WTC11 (cell line): Measurements from ENCODE around the gene DAAM2. TPM values are rescaled to one million over a fixed set of nuclear protein-coding genes. Genes with fewer than 3 reads are reported as not detected.

ENCODE experiments used
- ATAC-seq: fragments of 200-7000 bp; cut with Tn5 transposase; 2 replicates; pipeline ENCODE4 v1.10.0; 2021; ENCODE audit warnings: mild to moderate bottlenecking, moderate library complexity
- CTCF ChIA-PET: fragments of 300-600 bp; sonication (Branson Sonifier 250); formaldehyde crosslinking; loops from one replicate; lab custom pipeline; 2021; ENCODE audit warnings: antibody characterized with exemption; lab: Charles Lee
- POLR2A ChIA-PET: fragments of 350-600 bp; sonication (Branson Sonifier 250); formaldehyde crosslinking; loops from one replicate; lab custom pipeline; 2021; ENCODE audit warnings: antibody characterized with exemption; lab: Charles Lee
- DNase-seq: peaks from one replicate; pipeline ENCODE4 v3.0.0; 2021; ENCODE audit warnings: low spot score
- H3K27ac Mint-ChIP-seq: 2 replicates; pipeline ENCODE4 v1.8.0; 2021; ENCODE audit warnings: mixed read lengths
- H3K27me3 Mint-ChIP-seq: 2 replicates; pipeline ENCODE4 v1.8.0; 2021; ENCODE audit warnings: low read depth, mild to moderate bottlenecking, moderate library complexity, mixed read lengths
- H3K36me3 Mint-ChIP-seq: 2 replicates; pipeline ENCODE4 v1.8.0; 2021; ENCODE audit warnings: mixed read lengths
- H3K4me1 Mint-ChIP-seq: 2 replicates; pipeline ENCODE4 v1.8.0; 2022; ENCODE audit warnings: mixed read lengths
- H3K4me3 Mint-ChIP-seq: 2 replicates; pipeline ENCODE4 v1.8.0; 2021; ENCODE audit warnings: mild to moderate bottlenecking, moderate library complexity, mixed read lengths
- H3K9me3 Mint-ChIP-seq: 2 replicates; pipeline ENCODE4 v1.8.0; 2021; ENCODE audit warnings: mixed read lengths
- FOXP1 ChIP-seq: sonication (generic); formaldehyde crosslinking; IDR thresholded peaks from 2 replicates; pipeline ENCODE4 v1.8.0; 2022; ENCODE audit warnings: missing genetic modification reagents, mild to moderate bottlenecking, moderate library complexity, borderline replicate concordance
- IRF2 ChIP-seq: sonication (generic); formaldehyde crosslinking; IDR thresholded peaks from 2 replicates; pipeline ENCODE4 v1.8.0; 2022; ENCODE audit warnings: low read depth, missing genetic modification reagents, borderline replicate concordance
- KAT7 ChIP-seq: sonication (generic); formaldehyde crosslinking; IDR thresholded peaks from 2 replicates; pipeline ENCODE4 v1.8.1; 2023; ENCODE audit warnings: missing genetic modification reagents, mild to moderate bottlenecking, borderline replicate concordance
- MYBL2 ChIP-seq: sonication (generic); formaldehyde crosslinking; IDR thresholded peaks from 2 replicates; pipeline ENCODE4 v1.8.1; 2023; ENCODE audit warnings: mild to moderate bottlenecking, moderate library complexity, missing genetic modification reagents
- TCF7 ChIP-seq: sonication (generic); formaldehyde crosslinking; IDR thresholded peaks from 2 replicates; pipeline ENCODE4 v1.8.0; 2022; ENCODE audit warnings: mild to moderate bottlenecking, low read depth, missing genetic modification reagents, moderate library complexity
- TEAD1 ChIP-seq: sonication (generic); formaldehyde crosslinking; IDR thresholded peaks from 2 replicates; pipeline ENCODE4 v1.8.0; 2022; ENCODE audit warnings: mild to moderate bottlenecking, missing genetic modification reagents
- ZNF219 ChIP-seq: sonication (generic); formaldehyde crosslinking; IDR thresholded peaks from 2 replicates; pipeline ENCODE4 v1.8.0; 2023; ENCODE audit warnings: missing genetic modification reagents, mild to moderate bottlenecking, borderline replicate concordance
- ZNF416 ChIP-seq: fragments of 250-450 bp; sonication (Bioruptor Pico); IDR thresholded peaks from 2 replicates; pipeline ENCODE4 v1.9.0; 2021; ENCODE audit warnings: mild to moderate bottlenecking, inconsistent platforms
- ZNF423 ChIP-seq: fragments of 250-450 bp; sonication (Bioruptor Pico); IDR thresholded peaks from 2 replicates; pipeline ENCODE4 v2.1.2; 2022; ENCODE audit warnings: mild to moderate bottlenecking, moderate library complexity
- total RNA-seq: library from RNA; stranded (reverse); gene quantifications from 3 replicates; pipeline ENCODE4 v1.2.3, GENCODE V29; 2021
- TF ChIP-seq, protein P1 (sequence below): sonication (generic); formaldehyde crosslinking; IDR thresholded peaks from 2 replicates; pipeline ENCODE4 v1.8.0; 2022; ENCODE audit warnings: mild to moderate bottlenecking, missing genetic modification reagents
- TF ChIP-seq, protein P2 (sequence below): sonication (generic); formaldehyde crosslinking; IDR thresholded peaks from 2 replicates; pipeline ENCODE4 v1.8.1; 2023; ENCODE audit warnings: mild to moderate bottlenecking, missing genetic modification reagents, moderate library complexity
- TF ChIP-seq, protein P3 (sequence below): sonication (generic); formaldehyde crosslinking; IDR thresholded peaks from 2 replicates; pipeline ENCODE4 v1.8.1; 2022; ENCODE audit warnings: mild to moderate bottlenecking, missing genetic modification reagents, moderate library complexity, borderline replicate concordance
- TF ChIP-seq, protein P4 (sequence below): sonication (generic); formaldehyde crosslinking; IDR thresholded peaks from 2 replicates; pipeline ENCODE4 v1.8.0; 2023; ENCODE audit warnings: missing genetic modification reagents, mild to moderate bottlenecking, borderline replicate concordance
- TF ChIP-seq, protein P5 (sequence below): sonication (generic); formaldehyde crosslinking; IDR thresholded peaks from 2 replicates; pipeline ENCODE4 v1.8.0; 2023; ENCODE audit warnings: missing genetic modification reagents
- TF ChIP-seq, protein P6 (sequence below): sonication (generic); formaldehyde crosslinking; IDR thresholded peaks from 2 replicates; pipeline ENCODE4 v1.8.1; 2023; ENCODE audit warnings: mild to moderate bottlenecking, moderate library complexity, missing genetic modification reagents
- TF ChIP-seq, protein P7 (sequence below): sonication (generic); formaldehyde crosslinking; IDR thresholded peaks from 2 replicates; pipeline ENCODE4 v1.8.1; 2023; ENCODE audit warnings: mild to moderate bottlenecking, missing genetic modification reagents, borderline replicate concordance
- TF ChIP-seq, protein P8 (sequence below): fragments of 250-450 bp; sonication (Bioruptor Pico); IDR thresholded peaks from 2 replicates; pipeline ENCODE4 v1.9.0; 2021; ENCODE audit warnings: mild to moderate bottlenecking

The DAAM2 gene
- total RNA-seq, 1 experiment from 2014 or later: 2.0 TPM

DNA sequence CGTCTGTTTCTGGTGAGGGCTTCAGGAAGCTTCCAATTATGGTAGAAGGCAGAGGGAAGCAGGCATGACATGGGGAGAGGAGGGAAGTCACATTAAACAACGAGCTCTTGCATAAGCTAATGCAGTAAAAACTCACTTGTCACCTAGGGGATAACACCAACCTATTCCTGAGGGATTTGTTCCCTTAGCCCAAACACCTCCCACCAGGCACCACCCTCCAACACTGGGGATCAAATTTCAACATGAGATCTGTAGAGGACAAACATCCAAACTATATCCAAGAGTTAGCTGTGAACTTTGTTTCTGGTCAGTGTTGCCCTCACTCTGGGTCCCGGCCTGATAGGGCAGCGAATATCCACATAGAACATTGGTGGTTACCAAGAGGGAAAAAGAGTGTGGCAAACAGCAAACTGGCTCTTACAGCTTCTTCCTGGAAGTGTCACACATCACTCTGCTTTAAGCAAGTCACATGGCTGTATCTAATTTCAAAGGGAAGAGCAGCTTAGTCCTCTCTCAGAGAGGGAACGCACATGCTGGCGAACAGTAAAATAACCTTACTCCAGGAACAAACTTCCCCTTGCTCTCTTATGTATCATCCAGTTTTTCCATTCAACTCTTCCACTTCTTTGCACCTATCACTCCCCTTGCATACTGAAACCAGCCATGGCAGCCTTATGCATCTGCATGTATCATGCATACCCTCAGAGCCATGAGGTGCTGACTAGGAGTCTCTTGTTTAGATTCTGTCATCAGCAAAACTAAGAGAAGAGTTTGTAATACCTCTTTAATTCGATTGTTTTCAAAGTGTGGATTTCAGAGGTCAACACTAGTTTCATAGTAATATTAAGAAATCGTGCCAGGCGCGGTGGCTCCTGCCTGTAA is 146.8 kb downstream of the DAAM2 start (continued):
- TF ChIP-seq, protein P1, sequence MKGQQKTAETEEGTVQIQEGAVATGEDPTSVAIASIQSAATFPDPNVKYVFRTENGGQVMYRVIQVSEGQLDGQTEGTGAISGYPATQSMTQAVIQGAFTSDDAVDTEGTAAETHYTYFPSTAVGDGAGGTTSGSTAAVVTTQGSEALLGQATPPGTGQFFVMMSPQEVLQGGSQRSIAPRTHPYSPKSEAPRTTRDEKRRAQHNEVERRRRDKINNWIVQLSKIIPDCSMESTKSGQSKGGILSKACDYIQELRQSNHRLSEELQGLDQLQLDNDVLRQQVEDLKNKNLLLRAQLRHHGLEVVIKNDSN (CRISPR knock-in tag): peak; percentile 54; the same call in 1 of the 2 replicates
- TF ChIP-seq, protein P2, sequence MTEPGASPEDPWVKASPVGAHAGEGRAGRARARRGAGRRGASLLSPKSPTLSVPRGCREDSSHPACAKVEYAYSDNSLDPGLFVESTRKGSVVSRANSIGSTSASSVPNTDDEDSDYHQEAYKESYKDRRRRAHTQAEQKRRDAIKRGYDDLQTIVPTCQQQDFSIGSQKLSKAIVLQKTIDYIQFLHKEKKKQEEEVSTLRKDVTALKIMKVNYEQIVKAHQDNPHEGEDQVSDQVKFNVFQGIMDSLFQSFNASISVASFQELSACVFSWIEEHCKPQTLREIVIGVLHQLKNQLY (CRISPR knock-in tag): no peak
- no peak for TF ChIP-seq KAT7 (CRISPR knock-in tag)
- no peak for TF ChIP-seq ZNF219 (CRISPR knock-in tag)
- TF ChIP-seq, protein P3, sequence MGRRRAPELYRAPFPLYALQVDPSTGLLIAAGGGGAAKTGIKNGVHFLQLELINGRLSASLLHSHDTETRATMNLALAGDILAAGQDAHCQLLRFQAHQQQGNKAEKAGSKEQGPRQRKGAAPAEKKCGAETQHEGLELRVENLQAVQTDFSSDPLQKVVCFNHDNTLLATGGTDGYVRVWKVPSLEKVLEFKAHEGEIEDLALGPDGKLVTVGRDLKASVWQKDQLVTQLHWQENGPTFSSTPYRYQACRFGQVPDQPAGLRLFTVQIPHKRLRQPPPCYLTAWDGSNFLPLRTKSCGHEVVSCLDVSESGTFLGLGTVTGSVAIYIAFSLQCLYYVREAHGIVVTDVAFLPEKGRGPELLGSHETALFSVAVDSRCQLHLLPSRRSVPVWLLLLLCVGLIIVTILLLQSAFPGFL: no peak
- TF ChIP-seq MYBL2 (CRISPR knock-in tag): no peak
- TF ChIP-seq, protein P4, sequence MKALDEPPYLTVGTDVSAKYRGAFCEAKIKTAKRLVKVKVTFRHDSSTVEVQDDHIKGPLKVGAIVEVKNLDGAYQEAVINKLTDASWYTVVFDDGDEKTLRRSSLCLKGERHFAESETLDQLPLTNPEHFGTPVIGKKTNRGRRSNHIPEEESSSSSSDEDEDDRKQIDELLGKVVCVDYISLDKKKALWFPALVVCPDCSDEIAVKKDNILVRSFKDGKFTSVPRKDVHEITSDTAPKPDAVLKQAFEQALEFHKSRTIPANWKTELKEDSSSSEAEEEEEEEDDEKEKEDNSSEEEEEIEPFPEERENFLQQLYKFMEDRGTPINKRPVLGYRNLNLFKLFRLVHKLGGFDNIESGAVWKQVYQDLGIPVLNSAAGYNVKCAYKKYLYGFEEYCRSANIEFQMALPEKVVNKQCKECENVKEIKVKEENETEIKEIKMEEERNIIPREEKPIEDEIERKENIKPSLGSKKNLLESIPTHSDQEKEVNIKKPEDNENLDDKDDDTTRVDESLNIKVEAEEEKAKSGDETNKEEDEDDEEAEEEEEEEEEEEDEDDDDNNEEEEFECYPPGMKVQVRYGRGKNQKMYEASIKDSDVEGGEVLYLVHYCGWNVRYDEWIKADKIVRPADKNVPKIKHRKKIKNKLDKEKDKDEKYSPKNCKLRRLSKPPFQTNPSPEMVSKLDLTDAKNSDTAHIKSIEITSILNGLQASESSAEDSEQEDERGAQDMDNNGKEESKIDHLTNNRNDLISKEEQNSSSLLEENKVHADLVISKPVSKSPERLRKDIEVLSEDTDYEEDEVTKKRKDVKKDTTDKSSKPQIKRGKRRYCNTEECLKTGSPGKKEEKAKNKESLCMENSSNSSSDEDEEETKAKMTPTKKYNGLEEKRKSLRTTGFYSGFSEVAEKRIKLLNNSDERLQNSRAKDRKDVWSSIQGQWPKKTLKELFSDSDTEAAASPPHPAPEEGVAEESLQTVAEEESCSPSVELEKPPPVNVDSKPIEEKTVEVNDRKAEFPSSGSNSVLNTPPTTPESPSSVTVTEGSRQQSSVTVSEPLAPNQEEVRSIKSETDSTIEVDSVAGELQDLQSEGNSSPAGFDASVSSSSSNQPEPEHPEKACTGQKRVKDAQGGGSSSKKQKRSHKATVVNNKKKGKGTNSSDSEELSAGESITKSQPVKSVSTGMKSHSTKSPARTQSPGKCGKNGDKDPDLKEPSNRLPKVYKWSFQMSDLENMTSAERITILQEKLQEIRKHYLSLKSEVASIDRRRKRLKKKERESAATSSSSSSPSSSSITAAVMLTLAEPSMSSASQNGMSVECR (CRISPR knock-in tag): no peak
- TF ChIP-seq, protein P5, sequence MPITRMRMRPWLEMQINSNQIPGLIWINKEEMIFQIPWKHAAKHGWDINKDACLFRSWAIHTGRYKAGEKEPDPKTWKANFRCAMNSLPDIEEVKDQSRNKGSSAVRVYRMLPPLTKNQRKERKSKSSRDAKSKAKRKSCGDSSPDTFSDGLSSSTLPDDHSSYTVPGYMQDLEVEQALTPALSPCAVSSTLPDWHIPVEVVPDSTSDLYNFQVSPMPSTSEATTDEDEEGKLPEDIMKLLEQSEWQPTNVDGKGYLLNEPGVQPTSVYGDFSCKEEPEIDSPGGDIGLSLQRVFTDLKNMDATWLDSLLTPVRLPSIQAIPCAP (CRISPR knock-in tag): no peak
- no peak for TF ChIP-seq ZNF416 (CRISPR knock-in tag)
- no peak for TF ChIP-seq FOXP1 (CRISPR knock-in tag)
- TF ChIP-seq, all 79 proteins: peak for 3

DNA sequence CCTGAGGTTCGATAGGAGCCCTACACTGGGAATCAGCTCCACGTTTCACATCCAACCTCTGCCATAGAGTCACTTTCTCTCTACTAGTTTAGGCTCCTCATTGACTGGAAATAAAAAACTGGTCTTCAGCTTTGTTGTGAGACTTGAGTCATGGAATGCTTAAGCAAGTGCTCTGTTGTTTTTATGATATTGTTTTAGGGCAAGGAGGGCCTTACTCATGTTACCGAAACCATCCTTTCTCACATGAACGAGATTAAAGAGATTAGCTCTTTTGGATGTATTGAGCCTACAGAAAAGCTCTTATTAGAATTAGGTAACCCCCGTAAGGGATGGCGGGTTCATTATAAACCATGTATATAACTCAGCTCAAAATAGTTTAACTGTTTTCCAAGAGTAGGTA is 149.0 kb downstream of the DAAM2 start:
- Mint-ChIP-seq H3K27me3 (peaks cover 5% of the 10 kb centered on the region; the same call in 1 of the 2 replicates), H3K36me3 (no peaks in the 10 kb centered on the region), H3K4me3 (no peak overlapping the region), H3K9me3 (no peaks in the 10 kb centered on the region), H3K27ac (no peak overlapping the region), H3K4me1 (peaks cover 19% of the 10 kb centered on the region)
- CTCF ChIA-PET: no interaction called here
- POLR2A ChIA-PET: no interaction called here
- ATAC-seq (no peak), DNase-seq (no peak)
- TF ChIP-seq, protein P6, sequence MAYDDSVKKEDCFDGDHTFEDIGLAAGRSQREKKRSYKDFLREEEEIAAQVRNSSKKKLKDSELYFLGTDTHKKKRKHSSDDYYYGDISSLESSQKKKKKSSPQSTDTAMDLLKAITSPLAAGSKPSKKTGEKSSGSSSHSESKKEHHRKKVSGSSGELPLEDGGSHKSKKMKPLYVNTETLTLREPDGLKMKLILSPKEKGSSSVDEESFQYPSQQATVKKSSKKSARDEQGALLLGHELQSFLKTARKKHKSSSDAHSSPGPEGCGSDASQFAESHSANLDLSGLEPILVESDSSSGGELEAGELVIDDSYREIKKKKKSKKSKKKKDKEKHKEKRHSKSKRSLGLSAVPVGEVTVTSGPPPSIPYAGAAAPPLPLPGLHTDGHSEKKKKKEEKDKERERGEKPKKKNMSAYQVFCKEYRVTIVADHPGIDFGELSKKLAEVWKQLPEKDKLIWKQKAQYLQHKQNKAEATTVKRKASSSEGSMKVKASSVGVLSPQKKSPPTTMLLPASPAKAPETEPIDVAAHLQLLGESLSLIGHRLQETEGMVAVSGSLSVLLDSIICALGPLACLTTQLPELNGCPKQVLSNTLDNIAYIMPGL: no peak
- TF ChIP-seq TCF7 (no peak), IRF2 (CRISPR knock-in tag) (no peak), ZNF423 (CRISPR knock-in tag) (no peak), TEAD1 (no peak)
- TF ChIP-seq, protein P7, sequence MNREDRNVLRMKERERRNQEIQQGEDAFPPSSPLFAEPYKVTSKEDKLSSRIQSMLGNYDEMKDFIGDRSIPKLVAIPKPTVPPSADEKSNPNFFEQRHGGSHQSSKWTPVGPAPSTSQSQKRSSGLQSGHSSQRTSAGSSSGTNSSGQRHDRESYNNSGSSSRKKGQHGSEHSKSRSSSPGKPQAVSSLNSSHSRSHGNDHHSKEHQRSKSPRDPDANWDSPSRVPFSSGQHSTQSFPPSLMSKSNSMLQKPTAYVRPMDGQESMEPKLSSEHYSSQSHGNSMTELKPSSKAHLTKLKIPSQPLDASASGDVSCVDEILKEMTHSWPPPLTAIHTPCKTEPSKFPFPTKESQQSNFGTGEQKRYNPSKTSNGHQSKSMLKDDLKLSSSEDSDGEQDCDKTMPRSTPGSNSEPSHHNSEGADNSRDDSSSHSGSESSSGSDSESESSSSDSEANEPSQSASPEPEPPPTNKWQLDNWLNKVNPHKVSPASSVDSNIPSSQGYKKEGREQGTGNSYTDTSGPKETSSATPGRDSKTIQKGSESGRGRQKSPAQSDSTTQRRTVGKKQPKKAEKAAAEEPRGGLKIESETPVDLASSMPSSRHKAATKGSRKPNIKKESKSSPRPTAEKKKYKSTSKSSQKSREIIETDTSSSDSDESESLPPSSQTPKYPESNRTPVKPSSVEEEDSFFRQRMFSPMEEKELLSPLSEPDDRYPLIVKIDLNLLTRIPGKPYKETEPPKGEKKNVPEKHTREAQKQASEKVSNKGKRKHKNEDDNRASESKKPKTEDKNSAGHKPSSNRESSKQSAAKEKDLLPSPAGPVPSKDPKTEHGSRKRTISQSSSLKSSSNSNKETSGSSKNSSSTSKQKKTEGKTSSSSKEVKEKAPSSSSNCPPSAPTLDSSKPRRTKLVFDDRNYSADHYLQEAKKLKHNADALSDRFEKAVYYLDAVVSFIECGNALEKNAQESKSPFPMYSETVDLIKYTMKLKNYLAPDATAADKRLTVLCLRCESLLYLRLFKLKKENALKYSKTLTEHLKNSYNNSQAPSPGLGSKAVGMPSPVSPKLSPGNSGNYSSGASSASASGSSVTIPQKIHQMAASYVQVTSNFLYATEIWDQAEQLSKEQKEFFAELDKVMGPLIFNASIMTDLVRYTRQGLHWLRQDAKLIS (CRISPR knock-in tag): no peak
- TF ChIP-seq, protein P8, sequence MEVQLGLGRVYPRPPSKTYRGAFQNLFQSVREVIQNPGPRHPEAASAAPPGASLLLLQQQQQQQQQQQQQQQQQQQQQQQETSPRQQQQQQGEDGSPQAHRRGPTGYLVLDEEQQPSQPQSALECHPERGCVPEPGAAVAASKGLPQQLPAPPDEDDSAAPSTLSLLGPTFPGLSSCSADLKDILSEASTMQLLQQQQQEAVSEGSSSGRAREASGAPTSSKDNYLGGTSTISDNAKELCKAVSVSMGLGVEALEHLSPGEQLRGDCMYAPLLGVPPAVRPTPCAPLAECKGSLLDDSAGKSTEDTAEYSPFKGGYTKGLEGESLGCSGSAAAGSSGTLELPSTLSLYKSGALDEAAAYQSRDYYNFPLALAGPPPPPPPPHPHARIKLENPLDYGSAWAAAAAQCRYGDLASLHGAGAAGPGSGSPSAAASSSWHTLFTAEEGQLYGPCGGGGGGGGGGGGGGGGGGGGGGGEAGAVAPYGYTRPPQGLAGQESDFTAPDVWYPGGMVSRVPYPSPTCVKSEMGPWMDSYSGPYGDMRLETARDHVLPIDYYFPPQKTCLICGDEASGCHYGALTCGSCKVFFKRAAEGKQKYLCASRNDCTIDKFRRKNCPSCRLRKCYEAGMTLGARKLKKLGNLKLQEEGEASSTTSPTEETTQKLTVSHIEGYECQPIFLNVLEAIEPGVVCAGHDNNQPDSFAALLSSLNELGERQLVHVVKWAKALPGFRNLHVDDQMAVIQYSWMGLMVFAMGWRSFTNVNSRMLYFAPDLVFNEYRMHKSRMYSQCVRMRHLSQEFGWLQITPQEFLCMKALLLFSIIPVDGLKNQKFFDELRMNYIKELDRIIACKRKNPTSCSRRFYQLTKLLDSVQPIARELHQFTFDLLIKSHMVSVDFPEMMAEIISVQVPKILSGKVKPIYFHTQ (CRISPR knock-in tag): no peak
